ENCODE data around the gene SLC23A2.
"Not testable (repeated sequence)": the region's sequence is repeated elsewhere in the genome, so short reads cannot be mapped to it uniquely, and the experiment has no call there.

Gene SLC23A2

DNA sequence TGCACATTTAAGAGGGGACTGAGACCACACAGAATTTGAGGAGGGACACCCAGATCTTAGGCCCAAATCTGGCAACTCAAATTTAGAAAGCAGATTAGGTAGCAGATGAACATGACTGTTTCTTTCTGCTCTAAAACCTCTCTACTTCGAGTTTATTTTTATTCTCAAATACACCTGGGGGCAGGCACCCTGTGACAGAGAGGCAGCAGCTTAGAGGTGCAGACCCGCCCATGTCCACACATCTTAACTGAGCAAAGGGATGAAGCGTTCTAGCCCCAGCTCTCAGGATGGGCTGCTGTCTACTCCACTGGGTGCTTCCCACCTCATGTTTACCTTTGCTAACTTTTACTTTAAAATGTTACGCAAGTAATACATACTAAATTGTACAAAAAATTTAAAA, 125.0 kb downstream of the SLC23A2 start:
- no peak for DNase-seq (ENCODE audit: low spot score)

DNA sequence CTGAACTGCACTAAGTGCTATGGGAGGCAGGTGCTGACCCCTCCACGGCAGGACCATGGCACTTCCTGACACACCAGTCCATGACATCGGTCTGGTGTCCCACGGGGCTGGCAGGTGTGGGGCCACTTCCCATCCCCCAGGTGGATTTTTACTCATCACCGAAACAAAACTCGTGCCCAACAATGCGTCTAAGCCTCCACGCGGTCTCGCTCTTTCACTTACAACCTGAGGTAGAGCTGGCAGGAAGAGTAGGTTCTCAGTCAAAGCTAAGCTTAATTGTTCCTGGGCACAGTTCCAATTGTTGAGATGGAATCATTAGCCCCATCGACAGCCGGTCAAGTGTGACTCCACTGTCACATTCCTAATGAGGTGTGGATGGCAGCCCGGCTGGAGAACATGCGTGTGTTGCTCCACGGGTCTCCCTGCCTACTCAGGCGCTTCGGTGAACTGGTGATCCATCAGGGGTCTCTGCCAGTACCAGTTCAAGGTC, 125.7 kb downstream of the SLC23A2 start:
- DNase-seq (ENCODE audit: low spot score), result no peak

DNA sequence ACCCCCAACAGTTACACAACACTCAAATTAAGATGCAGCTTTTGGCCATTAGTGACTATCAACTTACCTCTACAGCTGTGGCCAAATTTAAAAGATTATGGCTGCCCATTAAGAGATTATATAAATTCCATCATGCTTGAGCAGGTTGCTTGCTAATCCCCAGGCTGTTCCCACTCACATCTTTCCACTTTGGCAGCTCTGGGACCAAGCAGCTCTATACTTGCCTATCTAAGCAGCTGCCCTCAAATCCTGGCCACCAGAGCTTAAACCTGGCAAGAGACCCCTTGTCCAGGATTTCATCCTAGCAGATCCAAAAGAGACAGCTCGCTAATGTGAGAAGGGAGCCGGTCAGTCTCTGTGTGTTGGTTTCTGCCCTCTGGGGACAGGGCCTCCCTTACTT, 127.9 kb downstream of the SLC23A2 start:
- no peak for DNase-seq (ENCODE audit: low spot score)

DNA sequence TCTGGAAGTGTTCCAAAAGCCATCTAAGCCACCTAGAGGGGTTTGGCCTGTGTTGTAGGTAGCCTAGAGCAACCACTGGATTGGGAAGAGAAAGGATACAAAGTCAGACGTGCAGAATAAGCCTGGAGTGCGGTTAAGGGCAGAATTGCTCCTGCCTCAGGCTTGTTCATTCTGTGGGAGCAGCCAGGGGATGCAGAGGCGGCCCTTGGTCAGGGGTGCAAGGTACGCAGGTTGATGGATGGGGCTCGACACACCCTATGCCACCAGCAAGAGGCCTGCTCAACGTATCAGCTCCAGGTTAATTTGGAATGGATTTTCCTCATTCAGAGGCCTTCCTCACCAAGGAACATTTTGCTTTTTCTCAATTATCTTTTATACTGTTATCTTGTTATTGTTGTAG, 129.8 kb downstream of the SLC23A2 start:
- DNase-seq (ENCODE audit: low spot score), result no peak

DNA sequence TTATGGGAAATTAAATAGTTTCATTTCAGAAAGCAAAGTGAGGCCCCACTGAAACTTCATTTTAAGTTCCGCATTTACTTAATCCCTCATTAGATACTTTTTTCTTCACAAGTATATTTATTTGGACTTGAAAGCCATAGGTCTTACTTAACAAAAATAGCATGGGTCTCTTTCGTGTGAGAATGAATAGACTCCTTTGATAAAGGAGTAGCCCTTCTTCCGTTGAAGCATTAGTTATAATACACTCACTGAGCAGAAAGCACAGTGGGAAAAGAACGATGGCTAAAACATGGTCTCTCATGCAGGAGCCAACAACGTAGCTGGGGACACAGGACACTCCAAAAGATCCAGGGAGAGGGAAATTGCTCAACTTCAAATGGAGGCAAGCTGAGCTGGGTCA, 130.4 kb downstream of the SLC23A2 start:
- peak; percentile 85 for DNase-seq (ENCODE audit: low spot score)

DNA sequence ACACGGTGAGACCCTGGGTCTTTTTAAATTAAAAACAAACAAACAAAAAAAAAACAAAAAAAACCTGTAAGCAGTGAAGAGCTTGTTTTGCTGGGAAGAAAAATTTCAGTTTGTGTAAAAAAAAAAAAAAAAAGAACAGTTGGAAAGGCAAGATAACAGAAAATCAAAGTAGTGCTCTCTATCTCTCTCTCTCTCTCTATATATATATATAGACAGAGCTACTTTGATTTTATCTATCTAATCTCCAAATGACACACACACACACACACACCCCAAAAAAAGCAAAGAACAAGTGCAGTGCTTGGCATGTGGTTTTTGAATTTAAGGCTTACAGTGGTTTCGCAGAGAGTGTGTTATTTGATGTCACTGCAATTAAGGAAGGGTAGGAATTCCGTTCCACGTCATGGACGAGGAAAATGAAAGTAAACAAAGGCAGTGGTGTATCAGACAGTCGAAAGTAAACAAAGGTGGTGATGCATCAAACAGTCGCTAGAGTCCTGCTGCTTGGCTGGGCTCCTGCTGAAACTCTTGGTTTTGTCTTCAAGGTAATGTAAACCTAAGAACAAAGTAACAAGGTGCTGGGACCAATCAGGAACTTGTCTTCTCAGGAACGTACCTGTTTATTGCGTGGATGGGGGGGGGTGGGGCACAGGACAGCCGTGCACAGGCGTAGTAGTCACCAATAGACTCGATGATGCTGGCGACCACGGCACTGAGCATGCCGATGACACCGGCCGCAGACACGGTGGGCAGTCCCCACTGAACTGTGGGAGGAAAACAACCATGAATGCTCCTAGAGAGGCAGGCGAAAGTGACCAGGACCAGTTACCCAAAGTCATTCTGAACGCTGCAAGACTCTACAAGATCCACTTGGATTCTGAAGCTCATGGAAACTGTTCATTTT, 131.8 kb downstream of the SLC23A2 start:
- no peak for DNase-seq (ENCODE audit: low spot score)

DNA sequence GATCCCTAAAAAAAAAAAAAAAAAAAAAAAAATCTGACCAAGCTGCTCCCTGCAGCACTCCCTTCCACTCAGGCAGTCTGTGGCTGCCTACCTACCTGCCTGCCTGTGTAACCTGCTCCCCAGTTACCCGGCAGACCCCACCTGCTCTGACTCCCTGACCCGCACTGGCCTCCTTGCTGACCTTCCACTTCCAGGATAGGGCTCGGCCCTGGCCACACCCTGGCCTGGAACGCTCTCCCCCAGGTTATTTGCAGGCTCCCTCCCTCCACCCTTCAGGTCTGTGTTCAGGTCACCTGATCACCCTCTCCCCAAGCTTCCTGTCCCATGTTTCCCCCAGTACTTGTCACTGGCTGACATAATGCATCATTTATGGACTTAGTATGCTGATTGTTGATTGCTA, 134.3 kb downstream of the SLC23A2 start:
- DNase-seq (ENCODE audit: low spot score), result no peak

DNA sequence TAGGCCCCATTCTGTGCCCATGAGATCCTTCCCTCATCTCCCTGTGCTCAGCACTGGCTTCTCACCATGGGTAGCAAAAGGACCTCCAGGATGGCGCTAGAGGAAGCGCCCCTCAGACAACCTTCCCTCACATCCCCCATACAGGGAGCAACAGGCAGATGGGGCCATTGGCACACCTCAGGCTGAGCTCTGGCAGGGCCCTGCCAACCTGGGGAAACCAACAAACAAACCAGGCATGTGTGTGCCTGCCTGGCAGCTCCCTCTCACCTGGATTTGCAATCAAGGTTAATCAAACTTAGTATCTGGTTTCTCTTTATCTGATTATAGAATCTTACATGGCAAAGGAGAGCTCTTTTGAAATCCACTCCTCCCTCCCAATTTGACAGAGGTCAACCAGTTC, 134.9 kb downstream of the SLC23A2 start:
- no peak for DNase-seq (ENCODE audit: low spot score)

DNA sequence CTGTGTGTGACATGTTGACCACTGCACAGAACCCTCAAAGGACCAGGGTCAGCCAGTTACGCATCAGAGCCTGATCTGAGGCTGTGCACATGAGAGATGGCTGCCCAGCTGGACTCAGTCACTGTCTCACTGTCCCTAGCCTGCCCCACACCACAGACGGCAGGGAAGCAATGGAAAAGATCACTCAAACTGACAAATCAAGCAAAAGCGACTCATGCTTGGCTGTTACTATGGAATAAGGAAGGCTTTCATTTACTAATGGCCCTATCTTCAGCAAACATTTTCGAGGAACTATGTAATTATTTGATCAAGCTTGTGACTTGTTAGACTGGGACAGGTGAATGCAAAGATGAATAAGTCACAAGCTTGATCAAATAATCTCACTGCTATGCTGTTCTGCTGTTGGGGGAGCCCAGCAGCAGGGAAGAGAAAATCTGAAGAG, 137.0 kb downstream of the SLC23A2 start:
- no peak for DNase-seq (ENCODE audit: low spot score)

DNA sequence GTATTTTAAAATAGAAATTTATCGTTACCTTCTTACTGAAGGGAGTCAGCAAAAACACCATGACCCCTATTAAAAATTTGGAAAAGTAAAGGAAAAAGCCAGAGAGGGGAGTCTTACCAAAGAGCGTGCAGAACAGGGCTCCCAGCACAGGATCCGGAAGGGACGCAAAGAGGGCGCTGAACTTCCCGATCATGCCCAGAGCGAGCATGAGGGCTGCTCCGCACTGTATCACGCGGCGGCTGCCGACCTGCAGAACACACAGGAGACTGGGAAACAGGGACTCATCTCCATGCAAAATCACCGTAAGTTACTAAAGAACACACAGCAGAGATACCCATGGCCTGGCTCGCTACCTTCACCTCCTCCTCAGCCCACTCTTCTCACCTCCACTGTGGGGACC, 138.6 kb downstream of the SLC23A2 start:
- DNase-seq (ENCODE audit: low spot score), result no peak

DNA sequence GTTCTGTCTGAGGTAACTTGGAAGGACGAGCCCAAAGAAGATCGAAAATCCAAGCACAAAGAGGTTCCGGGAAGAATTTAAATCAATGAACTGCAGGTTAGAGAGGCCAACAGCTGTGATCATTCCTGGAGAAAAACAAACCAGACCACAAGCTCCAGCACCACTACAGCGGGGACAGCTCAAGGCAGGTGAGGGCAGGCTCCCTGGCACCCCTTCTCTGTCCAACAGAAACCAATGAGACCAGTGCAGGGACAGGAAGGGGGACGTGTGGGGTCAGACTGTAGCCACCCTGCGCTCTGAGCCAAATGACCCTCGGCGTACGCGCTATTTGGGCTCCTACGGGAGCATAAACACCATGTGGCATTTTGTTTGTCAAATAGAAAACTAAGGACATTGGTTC, 139.3 kb downstream of the SLC23A2 start:
- no peak for DNase-seq (ENCODE audit: low spot score)

DNA sequence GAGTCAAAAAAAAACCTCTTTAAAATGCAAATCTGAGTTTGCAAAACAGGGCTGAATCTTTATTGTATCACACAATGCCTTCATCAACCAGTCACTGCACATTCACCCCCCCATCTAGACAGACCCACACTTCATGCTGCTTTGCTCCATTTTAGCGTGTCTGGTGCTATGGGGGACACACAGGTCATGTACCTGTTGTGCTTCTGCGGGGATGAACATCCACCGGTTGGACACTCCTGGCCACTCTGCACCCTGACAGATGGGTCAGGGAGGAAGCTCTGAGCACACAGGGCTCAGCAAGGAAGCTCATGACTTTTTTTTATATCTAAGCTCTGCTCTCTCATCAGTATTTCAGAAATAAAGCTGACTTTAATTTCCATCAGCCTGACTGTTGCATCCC, 143.3 kb downstream of the SLC23A2 start:
- no peak for DNase-seq (ENCODE audit: low spot score)

DNA sequence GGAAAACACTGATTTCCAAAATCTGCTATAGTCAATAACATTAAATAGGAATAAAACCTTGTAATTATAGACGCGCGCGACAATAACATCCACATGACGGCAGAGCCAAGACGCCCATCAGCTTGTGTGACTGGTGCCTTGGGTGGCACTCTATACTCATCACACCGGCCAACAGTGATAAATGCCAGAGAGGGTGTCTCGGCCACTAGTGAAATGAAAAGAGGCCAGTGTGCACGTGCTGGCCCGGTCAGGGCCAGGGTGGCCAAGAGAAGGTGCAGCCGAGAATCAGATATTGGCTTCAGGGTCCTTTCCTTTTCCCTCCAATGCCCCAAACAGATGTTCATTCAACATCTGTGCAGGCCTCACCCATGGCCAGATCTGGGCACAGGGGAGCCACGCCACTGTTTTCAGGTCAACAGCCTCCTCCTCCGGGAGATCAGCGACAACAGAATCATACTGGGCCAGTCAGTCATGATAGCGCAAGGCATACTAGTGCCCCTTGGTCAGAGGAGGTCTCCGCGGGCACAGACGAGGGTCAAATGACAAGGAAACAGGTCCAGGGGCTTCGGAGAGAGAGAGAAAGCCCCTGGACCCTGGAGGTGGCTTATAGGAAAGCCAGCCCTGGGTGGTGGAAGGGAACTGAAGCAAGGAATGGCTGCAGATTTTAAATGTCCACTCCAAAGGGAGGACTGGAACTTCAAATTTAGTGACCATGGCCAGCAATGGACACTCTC, 145.1 kb downstream of the SLC23A2 start:
- DNase-seq (ENCODE audit: low spot score), result no peak

DNA sequence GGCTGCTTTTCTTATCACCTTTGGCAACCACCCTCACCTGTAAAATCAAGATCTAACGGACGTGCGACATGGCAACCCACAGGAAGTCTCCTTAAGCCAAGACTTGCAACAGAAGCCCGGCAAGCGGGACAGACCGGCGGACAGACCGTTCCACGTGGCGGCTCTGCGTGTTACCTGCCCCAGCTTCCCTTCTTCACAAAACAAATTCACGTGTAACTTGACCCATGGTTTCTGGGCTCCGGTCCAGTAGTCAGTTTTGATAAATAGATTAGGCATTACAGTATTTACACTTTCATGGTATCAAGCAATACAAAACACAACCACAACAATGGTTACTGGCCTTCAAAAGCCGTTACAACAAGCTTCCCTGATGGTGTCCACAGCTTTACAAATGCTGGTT, 145.8 kb downstream of the SLC23A2 start:
- DNase-seq (ENCODE audit: low spot score), result no peak

DNA sequence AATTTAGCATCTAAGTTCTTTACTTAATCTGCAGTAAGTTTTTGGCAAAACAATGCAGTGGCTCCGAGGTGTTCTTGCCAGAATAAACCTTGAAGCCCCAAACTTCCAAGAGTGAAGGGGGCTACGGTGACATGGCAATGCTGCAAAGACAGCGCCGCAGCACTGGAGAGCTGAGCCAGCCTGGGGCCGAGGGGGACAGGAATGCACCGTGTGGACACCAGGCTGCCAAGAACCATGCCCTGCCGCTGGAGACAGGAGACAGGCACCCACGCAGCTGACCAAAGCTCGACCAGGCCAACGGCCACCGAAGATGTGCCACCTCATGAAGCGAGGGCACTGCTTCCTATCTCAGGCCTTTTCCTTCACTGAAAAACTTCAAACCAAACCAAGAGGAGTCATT, 146.2 kb downstream of the SLC23A2 start:
- no peak for DNase-seq (ENCODE audit: low spot score)

DNA sequence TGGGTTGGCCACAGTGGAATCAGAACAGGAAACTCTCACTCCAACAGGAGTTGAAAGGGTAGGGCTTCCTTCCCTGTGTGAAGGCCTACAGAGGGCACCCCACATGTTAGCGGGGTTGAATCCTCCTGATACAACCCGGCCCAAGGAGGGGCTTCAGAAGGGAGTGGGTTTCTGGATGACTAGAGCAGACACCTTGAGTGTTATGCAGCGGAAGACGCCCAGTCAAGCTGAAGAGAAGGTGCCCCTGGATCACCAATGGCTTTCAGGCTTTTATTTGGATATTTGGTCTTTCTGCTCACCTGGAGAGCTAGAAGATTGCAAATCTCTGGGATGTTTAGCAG, 146.8 kb downstream of the SLC23A2 start:
- DNase-seq (ENCODE audit: low spot score), result no peak

DNA sequence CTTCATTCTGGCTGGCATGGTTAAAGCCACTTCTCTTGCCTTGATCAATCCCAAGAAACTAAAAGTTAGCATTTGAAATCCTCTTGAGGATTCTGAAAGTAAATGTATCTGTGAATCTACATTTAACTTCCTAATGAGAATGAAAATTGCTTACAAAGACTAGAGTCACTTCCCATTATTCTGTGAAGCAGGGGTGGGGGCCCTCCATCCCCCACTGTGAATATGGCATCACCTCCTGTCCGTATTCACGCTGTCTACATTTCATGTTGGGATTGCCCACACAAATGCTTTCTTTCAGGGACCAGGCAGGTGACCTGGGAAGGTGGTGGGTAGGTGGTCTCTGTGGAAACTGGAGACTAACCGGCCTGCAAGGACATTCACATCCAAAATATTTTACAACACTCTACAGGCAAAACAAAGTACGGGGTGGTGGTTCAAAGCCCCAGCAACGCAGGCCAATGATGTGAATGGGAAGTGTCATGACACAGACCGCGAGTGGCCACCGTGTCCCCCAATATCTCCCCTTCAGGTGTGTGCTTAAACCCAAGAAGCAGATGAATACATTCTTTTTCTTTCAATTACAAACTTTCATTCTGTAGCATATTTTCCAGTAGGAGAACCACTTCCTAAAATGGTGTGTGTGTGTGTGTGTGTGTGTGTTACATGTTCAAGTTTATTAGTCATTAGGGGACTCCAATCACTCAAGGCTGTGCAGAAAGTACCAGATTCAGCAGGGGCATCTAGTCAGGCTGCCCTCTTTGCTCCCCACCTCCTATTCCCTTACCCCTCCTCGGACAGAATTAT, 147.4 kb downstream of the SLC23A2 start:
- DNase-seq (ENCODE audit: low spot score), result no peak

DNA sequence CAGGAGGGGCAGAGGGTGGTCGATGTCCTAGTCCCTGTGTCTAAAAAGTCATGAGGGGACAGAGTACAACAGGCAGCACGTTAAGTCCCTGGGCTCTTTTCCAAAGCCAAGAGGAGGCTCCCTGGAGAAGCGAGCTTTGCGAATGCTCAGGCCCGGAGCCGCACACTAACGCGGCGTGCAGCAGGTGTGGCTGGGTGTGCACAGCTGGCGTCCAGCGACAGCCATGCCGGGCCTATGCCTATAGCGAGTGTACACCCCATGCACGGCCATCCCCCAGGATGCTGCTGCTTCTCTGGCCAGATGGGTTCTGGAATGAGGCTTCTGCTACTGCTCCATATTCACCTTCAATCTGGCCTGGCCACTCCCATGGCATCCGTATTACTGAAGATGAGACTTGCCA, 148.3 kb downstream of the SLC23A2 start:
- DNase-seq (ENCODE audit: low spot score), result no peak

DNA sequence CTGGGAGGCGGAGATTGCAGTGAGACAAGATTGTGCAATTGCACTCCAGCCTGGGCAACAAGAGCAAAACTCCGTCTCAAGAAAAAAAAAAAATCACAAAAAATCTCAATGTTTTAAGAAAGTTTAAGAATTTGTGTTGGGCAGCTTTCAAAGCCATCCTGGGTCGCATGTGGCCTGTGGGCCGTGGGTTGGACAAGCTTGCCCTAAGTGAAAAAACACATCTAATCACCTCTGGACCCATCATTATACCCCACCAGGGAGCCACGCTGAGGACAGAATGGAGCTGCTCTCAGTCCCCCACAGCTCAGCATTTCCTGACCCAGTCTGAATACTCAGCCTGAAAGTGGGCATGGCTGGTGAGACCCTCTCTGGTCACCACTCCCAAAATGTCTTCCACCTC, 150.3 kb downstream of the SLC23A2 start:
- no peak for DNase-seq (ENCODE audit: low spot score)

DNA sequence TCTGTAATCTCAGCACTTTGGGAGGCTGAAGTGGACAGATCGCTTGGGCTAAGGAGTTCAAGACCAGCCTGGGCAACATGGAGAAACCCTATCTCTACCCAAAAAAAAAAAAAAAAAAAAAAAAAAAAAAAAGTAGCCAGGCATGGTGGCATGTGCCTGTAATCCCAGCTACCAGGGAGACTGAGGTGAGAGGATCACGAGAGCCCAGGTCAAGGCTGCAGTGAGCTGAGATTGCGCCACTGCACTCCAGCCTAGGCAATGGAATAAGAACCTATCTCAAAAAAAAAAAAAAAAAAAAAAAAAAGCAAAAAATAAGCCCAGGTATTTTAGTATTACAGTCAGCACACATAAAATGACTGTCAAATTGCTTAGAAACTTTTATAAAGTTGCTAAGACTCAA, 152.5 kb downstream of the SLC23A2 start:
- DNase-seq (ENCODE audit: low spot score), result not testable (repeated sequence)

DNA sequence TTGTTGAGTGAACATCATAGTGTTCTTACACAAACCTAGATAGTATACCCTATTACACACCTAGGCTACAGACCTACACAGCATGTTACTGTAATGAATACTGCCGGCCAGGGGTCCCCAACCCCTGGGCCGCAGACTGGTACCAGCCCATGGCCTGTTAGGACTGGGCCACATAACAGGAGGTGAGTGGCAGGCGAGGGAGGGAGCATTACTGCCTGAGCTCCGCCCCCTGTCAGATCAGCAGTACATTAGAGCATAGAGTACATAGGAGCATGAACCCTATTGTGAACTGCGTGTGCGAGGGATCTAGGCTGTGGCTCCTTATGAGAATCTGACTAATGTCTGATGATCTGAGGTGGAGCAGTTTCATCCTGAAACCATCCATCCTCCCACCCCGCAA, 153.3 kb downstream of the SLC23A2 start:
- DNase-seq (ENCODE audit: low spot score), result no peak

DNA sequence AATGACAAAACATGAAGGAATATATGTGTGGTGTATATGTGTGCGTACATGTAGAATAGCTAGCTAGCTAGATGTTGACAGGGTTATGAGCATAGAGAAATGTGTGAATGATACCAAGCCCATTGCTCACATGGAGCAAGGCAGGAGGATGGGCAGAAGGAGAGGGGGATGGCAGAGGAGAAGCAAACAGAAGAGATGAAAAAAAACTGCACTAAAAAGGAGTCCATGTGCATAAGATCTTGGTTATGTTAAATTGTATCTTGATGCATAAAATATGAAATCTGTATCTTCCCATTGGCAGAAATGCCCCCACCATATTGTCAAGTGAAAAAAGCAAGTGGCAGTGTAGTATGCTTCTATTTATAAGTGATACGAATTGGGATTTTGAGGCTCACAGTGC, 154.5 kb downstream of the SLC23A2 start:
- DNase-seq (ENCODE audit: low spot score), result no peak
